HL-60 (cell line): Measurements from ENCODE around the gene COL20A1.

Source experiments
- DNase-seq, 2 experiments: peaks; one replicate each; pipeline ENCODE4 v3.0.0-alpha.2; 2010 to 2020; ENCODE audit warnings: low read depth in 1 of 2, low spot score in 1 of 2
- H3K27ac ChIP-seq: fragments of 250-450 bp; sonication (Bioruptor Pico); replicated peaks from 2 replicates; pipeline ENCODE4 v1.5.1; 2020; ENCODE audit warnings: mild to moderate bottlenecking, moderate library complexity
- H3K27me3 ChIP-seq: fragments of 250-450 bp; sonication (Bioruptor Pico); 2 replicates; pipeline ENCODE4 v1.5.1; 2021; ENCODE audit warnings: mild to moderate bottlenecking, moderate library complexity; ENCODE audit not compliant: insufficient read depth, poor library complexity, severe bottlenecking
- H3K4me3 ChIP-seq: replicated peaks from 2 replicates; pipeline ENCODE4 v1.5.1; 2011; ENCODE audit warnings: mild to moderate bottlenecking, control low read depth, low read length; ENCODE audit not compliant: insufficient read depth
- CTCF ChIP-seq: IDR thresholded peaks from one replicate; pipeline ENCODE4 v1.5.1; 2011; ENCODE audit warnings: low read length, control low read depth, inconsistent platforms; ENCODE audit not compliant: insufficient read depth
- GABPA ChIP-seq: IDR thresholded peaks from 2 replicates; pipeline ENCODE4 v1.6.1; 2012; ENCODE audit warnings: low read depth
- POLR2AphosphoS5 ChIP-seq: IDR thresholded peaks from 2 replicates; pipeline ENCODE4 v1.6.1; 2012; ENCODE audit warnings: low read depth
- REST ChIP-seq: IDR thresholded peaks from 2 replicates; pipeline ENCODE4 v1.6.1; 2012; ENCODE audit warnings: low read depth; ENCODE audit not compliant: insufficient replicate concordance
- SPI1 ChIP-seq: IDR thresholded peaks from 2 replicates; pipeline ENCODE4 v1.6.1; 2012; ENCODE audit warnings: low read depth, mild to moderate bottlenecking, borderline replicate concordance

Gene COL20A1

GRCh38 chr20:63246490-63247288, 46.3 kb upstream of the COL20A1 start:
- H3K27me3 ChIP-seq: peaks cover 21% of the 10 kb centered on the region
- DNase-seq: no peak

GRCh38 chr20:63247671-63248228, 45.2 kb upstream of the COL20A1 start:
- Histone ChIP-seq H3K4me3 (no peak overlapping the region), H3K27ac (no peak overlapping the region), H3K27me3 (peaks cover 26% of the 10 kb centered on the region)
- TF ChIP-seq CTCF (no peak), SPI1 (no peak), GABPA (no peak), REST (no peak), POLR2AphosphoS5 (no peak)
- DNase-seq: no peak

More at GRCh38 chr20:63246490-63247288, 46.3 kb upstream of the COL20A1 start:
- Histone ChIP-seq H3K4me3 (no peak overlapping the region), H3K27ac (no peak overlapping the region)
- TF ChIP-seq REST: no peak
- TF ChIP-seq POLR2AphosphoS5: no peak
- TF ChIP-seq SPI1: no peak
- TF ChIP-seq GABPA: no peak
- TF ChIP-seq CTCF: no peak

GRCh38 chr20:63248835-63249591, 44.0 kb upstream of the COL20A1 start:
- Histone ChIP-seq H3K4me3 (no peak overlapping the region), H3K27me3 (peaks cover 34% of the 10 kb centered on the region), H3K27ac (no peak overlapping the region)
- DNase-seq: no peak
- TF ChIP-seq SPI1: no peak
- TF ChIP-seq GABPA: no peak
- no peak for TF ChIP-seq REST
- TF ChIP-seq POLR2AphosphoS5: no peak
